CD4-positive, alpha-beta T cell treated with Interleukin-17A for 4 hours (primary cell): ENCODE measurements around the gene APBA2.

Experiments
- DNase-seq: peaks from one replicate; pipeline ENCODE4 v3.0.0-alpha.2; 2020; ENCODE audit warnings: mixed read lengths

The APBA2 gene

DNA sequence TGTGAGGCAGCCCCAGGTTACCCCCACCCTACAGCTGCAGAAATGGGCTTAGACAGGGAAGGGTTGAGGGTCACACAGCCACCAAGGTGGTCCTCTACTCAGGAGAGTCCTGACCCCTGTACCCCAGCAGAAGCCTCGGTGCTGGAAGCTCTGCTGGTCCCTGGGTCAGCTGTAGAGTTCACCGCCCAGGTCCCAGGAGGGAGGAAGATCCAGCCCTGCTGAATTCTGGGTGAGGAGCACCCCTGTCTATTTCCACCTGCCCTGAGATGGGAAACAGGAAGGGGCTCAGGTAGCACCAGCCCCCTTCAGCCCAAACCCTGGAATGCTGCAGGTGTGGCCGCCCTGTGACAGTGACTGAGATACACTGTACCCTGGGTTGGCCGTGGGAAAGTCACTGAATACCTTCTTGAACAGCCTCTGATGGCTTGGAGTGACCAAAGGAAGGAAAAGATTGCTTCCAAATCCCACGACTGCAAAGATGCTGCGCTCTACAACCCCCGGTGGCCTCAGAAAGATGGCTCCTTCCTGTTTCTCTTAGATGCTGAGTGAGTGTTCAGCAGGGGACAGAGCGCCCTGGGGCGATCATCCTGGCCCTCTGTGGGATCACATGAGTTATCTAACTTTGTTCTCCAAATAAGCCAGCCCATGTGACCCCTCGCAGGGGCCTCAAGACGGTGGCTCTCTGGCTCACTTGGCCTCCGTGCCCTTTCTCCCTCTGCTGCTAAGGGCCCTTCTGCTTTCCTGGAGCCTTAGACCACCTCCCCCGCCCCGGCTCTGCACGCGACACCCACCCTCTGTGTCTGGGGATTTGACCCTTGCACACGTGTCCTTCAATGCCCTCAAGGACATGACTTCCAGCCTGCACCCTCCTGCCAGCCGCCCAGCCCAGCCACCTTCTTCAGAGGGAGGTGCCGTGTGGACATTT, 242.0 kb downstream of the APBA2 start:
- no peak for DNase-seq

DNA sequence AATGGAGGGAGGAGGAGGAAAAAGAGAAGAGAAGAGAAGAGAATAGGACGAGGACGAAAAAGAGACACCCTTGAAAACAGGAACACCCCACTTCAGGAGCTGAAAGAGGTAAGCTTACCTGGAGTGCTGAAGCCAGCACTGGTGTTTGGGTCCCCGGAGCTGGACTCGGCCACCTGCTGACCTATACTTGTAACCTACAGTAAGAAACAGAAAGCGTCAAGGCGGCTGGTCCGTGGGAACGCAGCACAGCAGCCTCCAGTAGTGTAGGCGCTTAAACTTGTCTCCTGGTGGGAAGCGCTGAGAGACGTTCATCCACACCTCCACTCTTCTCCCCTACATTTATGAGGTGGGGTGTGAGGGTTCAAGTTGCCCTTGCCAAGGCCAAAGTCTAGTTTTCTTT, 242.9 kb downstream of the APBA2 start:
- DNase-seq, result no peak

DNA sequence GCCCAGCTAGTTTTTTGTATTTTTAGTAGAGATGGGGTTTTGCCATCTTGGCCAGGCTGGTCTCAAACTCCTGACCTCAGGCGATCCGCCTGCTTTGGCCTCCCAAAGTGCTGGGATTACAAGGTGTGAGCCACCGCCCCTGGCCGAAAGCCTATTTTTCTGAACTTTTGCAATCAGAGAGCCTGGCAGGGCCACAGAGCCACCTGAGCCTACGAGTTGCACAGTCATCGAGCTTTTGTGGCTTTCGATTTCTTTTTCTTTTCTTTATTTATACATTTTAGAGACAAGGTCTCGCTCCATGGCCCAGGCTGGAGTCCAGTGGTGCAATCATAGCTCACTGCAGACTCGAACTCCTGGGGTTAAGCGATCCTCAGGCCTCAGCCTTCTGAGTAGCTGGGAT, 243.4 kb downstream of the APBA2 start:
- DNase-seq, result no peak

DNA sequence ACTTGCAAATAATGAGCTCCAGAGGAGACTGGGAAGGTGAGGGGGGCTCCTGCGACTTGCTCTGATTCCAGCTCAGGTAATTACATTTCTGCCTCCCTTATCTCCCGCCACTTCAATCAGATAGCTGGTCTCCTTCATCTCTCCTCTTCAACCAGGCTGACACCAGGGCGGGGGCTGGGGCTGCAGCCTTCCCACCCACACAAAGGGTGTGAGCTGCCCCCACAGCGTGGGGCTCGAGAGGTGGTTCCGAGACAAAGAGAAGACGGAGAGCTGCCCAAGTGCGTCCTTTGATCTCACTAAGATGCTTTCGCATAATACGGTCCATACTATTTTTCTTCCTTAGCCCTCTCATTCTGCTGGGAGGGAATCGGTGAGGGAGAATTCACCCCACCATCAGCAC, 244.2 kb downstream of the APBA2 start:
- no peak for DNase-seq

DNA sequence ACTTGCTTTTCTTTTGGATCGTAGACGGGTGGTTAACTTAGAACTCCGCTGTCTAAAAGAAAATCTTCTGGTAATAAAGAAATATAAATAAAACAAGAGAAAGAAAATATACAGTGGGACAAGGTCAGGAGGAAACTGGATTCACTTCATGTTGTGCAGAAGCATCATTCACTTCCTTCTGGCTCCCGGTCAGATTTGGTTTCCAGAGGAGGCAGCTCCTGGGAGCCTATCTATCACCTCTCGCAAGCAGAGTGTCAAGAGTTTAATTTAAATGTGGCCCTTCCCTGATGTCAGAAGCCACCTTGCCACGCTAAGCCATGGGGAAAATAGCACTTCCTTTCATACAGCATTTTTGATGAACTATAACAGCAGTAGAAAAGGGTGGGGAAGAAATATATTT, 244.7 kb downstream of the APBA2 start:
- no peak for DNase-seq

- DNase-seq, result no peak
These were observed 245.4 kb downstream of the APBA2 start for GRCh38 chr15:29130951-29131839.

DNA sequence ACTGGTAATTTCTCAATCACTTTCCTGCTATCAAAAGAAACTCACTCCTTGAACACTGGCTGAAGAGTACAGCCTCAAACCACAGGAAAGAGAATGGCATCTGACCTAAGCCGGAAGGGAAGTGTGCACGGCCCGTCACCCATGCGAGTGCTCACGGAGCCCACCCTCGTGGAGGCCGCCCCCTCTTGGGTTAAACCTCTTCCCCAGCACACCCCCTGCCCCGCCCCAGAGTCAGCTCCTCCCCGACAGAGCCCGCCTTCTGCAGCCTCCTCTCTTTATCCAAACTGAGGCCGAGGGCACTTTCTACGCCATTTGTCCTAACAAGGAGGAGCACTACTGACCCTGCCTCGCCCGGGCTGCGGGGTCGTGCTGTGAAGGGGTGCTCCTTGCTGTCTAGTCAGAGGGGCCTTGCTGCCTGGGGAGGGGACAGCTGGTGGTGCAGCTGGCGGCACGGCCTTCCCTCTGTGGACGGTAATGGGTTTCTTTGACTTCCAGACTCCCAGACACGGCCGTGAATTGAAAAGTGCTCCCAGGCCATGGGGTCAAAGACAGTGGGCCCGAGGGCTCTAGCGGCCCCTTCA, 246.2 kb downstream of the APBA2 start:
- DNase-seq, result no peak

GRCh38 chr15:29132735-29133181, 247.0 kb downstream of the APBA2 start:
- no peak for DNase-seq

- no peak for DNase-seq
These were observed 247.5 kb downstream of the APBA2 start for GRCh38 chr15:29133321-29133720.

DNA sequence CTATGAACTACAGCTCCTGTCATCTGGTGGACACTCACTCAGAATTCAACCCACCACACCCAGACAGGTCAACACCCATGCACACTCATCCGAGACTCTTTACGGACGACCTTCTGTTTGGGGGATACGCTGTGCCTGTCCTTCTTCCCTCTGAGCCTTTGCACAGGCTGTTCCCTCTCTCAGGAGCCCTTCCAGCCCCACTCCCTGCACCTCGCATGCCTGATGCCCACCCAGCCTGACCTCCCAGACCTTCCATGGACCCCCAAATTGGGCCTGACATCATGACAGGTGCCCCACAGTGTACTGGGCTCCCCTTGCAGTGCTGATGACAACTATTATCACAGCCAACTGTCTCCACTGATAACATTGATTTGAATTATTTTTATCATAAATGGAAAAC, 248.0 kb downstream of the APBA2 start:
- DNase-seq, result no peak

- no peak for DNase-seq
These were observed 248.5 kb downstream of the APBA2 start for GRCh38 chr15:29134239-29134638.

GRCh38 chr15:29134641-29135308, 249.0 kb downstream of the APBA2 start:
- no peak for DNase-seq

DNA sequence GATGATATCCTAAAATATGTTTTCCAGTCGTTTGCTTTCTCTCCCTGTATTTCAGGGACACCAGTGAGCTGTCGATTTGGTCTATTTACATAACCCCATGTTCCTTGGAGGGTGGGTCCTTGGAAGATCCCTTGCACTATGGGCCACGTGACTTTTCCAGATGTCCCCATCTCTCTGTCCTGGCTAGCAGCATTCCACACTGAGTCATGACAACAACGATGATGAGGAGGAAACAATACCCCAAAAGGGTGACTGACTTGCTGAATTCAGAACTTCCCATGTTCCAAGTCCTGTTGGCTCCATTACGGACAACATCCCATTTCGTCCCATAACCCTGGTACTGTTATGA, 249.5 kb downstream of the APBA2 start:
- DNase-seq, result no peak

DNA sequence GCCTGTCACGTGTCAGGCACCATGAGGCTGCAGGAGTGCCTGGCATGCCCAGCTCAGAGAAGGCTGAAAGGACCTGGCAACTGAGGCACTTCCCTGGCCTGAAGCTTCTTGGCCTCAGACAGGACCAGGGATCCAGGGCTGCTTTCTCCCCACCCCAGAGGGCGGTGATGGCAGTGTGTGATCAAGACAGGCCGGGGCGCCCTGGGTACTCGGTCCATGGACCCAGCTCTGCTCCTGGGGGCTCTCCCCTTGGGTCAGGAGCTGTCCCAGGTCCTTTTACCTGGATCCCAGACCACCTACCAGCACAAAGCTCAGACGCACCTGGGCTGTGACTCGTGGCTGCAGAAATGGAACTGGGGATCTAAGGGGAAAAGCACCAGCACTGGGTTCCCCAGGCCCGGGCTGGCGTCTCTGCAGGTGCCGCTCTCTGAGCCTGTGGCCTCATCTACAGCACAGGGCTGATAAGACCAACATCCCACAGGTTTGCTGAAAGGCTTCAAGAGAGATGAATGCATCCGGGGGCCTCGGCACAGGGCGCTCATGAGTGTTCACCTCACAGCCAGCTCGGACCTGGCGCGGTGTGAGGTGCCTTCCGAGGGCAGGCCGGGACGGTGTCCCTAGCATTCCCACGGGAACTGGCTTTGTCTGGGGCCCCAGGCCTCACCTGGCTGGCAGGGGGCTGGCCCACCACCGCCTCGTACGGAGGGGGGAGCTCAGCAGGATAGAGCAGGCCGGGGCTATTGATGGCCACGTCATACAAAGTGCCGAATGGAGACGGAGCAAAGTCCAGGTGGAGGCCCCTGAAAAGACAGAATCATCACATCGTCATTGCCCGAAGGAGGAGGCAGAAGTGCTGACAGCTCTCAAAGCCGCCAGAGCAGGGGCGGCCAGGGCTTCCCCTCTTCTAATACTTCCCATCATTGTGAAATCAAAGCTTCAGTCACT, 250.2 kb downstream of the APBA2 start:
- DNase-seq, result no peak

GRCh38 chr15:29138260-29138659, 252.5 kb downstream of the APBA2 start:
- no peak for DNase-seq

GRCh38 chr15:29139072-29139471, 253.3 kb downstream of the APBA2 start:
- DNase-seq, result no peak

GRCh38 chr15:29139540-29140459, 254.0 kb downstream of the APBA2 start:
- DNase-seq, result peak; percentile 62

DNA sequence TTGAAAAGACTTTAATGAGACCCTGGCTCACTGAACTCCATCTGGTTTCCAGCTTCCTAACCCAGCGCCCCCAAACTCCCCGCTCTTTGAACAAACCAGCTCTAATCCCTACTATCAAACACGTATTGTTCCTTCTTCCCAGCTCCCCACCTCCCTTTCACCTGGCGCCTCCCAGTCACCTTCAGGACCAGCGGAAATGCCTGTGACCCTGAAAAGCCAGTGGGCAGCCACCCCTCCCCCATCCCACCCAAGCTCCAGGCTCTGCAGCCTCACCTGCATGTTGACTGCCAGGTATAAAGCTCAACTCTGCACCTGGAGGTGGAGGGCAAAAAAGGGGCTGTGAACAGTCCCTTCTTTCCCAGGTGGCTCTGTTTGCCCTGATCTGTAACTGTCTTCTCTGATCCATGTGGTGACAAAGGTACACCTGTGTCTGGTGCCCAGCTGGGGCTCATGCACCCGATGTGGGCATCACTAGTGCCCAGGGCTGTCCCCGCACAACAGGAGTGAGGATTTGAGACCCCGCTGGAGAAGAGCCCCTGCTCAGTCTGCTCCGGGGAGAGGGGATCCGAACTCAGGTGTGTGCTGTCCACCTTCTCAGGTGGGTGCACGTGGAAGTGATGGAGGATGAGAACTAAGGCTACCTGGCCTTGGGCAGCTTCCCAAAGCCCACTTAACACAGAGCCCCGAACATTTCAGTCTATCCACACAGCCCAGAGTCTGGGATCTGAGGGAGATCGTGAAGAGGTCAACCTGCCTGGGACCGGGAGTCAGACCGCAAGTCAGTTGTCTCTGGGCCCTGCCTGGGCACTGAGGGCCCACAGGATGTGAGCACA, 254.9 kb downstream of the APBA2 start:
- no peak for DNase-seq

- DNase-seq, result no peak
These were observed 255.7 kb downstream of the APBA2 start for GRCh38 chr15:29141308-29142128.
